Mucosa of rectum (tissue), 2 donors: Measurements from ENCODE around the gene COX20.

Source experiments
- H3K27ac ChIP-seq, 2 donors: one replicate each; pipeline ENCODE4 v1.7.0; 2013; ENCODE audit warnings: inconsistent platforms in 2 of 2, low read depth in 2 of 2, low read length in 2 of 2
- H3K27me3 ChIP-seq, 2 donors: one replicate each; pipeline ENCODE4 v1.7.0; 2013; ENCODE audit warnings: low read length in 2 of 2; ENCODE audit not compliant: control insufficient read depth in 2 of 2, insufficient read depth in 2 of 2
- H3K36me3 ChIP-seq, 2 donors: one replicate each; pipeline ENCODE4 v1.7.0; 2013; ENCODE audit warnings: low read length in 2 of 2; ENCODE audit not compliant: control insufficient read depth in 2 of 2, insufficient read depth in 2 of 2
- H3K4me1 ChIP-seq, 2 donors: one replicate each; pipeline ENCODE4 v1.7.0; 2013; ENCODE audit warnings: low read length in 2 of 2, mild to moderate bottlenecking in 1 of 2; ENCODE audit not compliant: control insufficient read depth in 2 of 2, insufficient read depth in 2 of 2
- H3K4me3 ChIP-seq, 2 donors: one replicate each; pipeline ENCODE4 v1.7.0; 2013; ENCODE audit warnings: low read length in 2 of 2
- H3K9ac ChIP-seq, 2 donors: one replicate each; pipeline ENCODE4 v1.7.0; 2013; ENCODE audit warnings: low read length in 2 of 2, low read depth in 1 of 2, mild to moderate bottlenecking in 1 of 2
- H3K9me3 ChIP-seq, 2 donors: one replicate each; pipeline ENCODE4 v1.7.0; 2013; ENCODE audit warnings: low read length in 2 of 2; ENCODE audit not compliant: control insufficient read depth in 2 of 2
- donor health status: healthy.
- donor health status: Normal muscosa, but diverticular disease.

Gene COX20

GRCh38 chr1:244850099-244850852, 14.8 kb downstream of the COX20 start:
- Histone ChIP-seq H3K4me3 (no peak overlapping the region), H3K9me3 (no peaks in the 10 kb centered on the region), H3K4me1 (no peaks in the 10 kb centered on the region), H3K9ac (no peak overlapping the region), H3K27me3 (no peaks in the 10 kb centered on the region), H3K27ac (no peak overlapping the region), H3K36me3 (peaks cover 57 to 59% of the 10 kb centered on the region in 2 donors)

- H3K4me3 ChIP-seq, result no peak overlapping the region
- H3K27me3 ChIP-seq, result no peaks in the 10 kb centered on the region
- no peak overlapping the region for H3K9ac ChIP-seq
These were observed 15.4 kb downstream of the COX20 start for GRCh38 chr1:244850896-244851295.

GRCh38 chr1:244851546-244852231, 16.2 kb downstream of the COX20 start:
- no peaks in the 10 kb centered on the region for H3K9me3 ChIP-seq
- H3K4me1 ChIP-seq, result no peaks in the 10 kb centered on the region
- no peak overlapping the region for H3K9ac ChIP-seq
- no peak overlapping the region for H3K4me3 ChIP-seq
- H3K36me3 ChIP-seq, result peaks cover 62 to 67% of the 10 kb centered on the region in 2 donors
- H3K27me3 ChIP-seq, result no peaks in the 10 kb centered on the region
- H3K27ac ChIP-seq, result no peak overlapping the region

More at GRCh38 chr1:244850896-244851295, 15.4 kb downstream of the COX20 start:
- Histone ChIP-seq H3K9me3 (no peaks in the 10 kb centered on the region), H3K27ac (no peak overlapping the region), H3K4me1 (no peaks in the 10 kb centered on the region), H3K36me3 (peaks cover 61 to 64% of the 10 kb centered on the region in 2 donors)

- Histone ChIP-seq H3K9ac (no peak overlapping the region), H3K4me1 (no peaks in the 10 kb centered on the region), H3K9me3 (no peaks in the 10 kb centered on the region), H3K27ac (no peak overlapping the region), H3K36me3 (peaks cover 68 to 69% of the 10 kb centered on the region in 2 donors), H3K27me3 (no peaks in the 10 kb centered on the region), H3K4me3 (no peak overlapping the region)
These were observed 17.2 kb downstream of the COX20 start for GRCh38 chr1:244852694-244853093.

- peaks cover 74 to 76% of the 10 kb centered on the region in 2 donors for H3K36me3 ChIP-seq
- H3K4me3 ChIP-seq, result no peak overlapping the region
- no peak overlapping the region for H3K27ac ChIP-seq
- H3K4me1 ChIP-seq, result no peaks in the 10 kb centered on the region
- no peak overlapping the region for H3K9ac ChIP-seq
- no peaks in the 10 kb centered on the region for H3K9me3 ChIP-seq
- no peaks in the 10 kb centered on the region for H3K27me3 ChIP-seq
These were observed 18.7 kb downstream of the COX20 start for GRCh38 chr1:244854166-244854565.

- Histone ChIP-seq H3K27me3 (no peaks in the 10 kb centered on the region), H3K9ac (no peak overlapping the region), H3K36me3 (peaks cover 76 to 81% of the 10 kb centered on the region in 2 donors), H3K4me1 (peaks cover under 1 to 2% of the 10 kb centered on the region in 2 donors), H3K9me3 (no peaks in the 10 kb centered on the region), H3K27ac (no peak overlapping the region), H3K4me3 (no peak overlapping the region)
These were observed 19.6 kb downstream of the COX20 start for GRCh38 chr1:244854865-244855578.

GRCh38 chr1:244857761-244858160, 22.3 kb downstream of the COX20 start:
- peaks cover 71 to 76% of the 10 kb centered on the region in 2 donors for H3K36me3 ChIP-seq
- H3K4me1 ChIP-seq, result peaks cover 18 to 23% of the 10 kb centered on the region in 2 donors
- H3K27me3 ChIP-seq, result no peaks in the 10 kb centered on the region
- no peak overlapping the region for H3K9ac ChIP-seq
- no peak overlapping the region for H3K4me3 ChIP-seq
- no peaks in the 10 kb centered on the region for H3K9me3 ChIP-seq
- H3K27ac ChIP-seq, result no peak overlapping the region

- Histone ChIP-seq H3K4me3 (no peak overlapping the region), H3K9me3 (no peaks in the 10 kb centered on the region), H3K27ac (no peak overlapping the region), H3K27me3 (no peaks in the 10 kb centered on the region), H3K4me1 (peaks cover 18 to 23% of the 10 kb centered on the region in 2 donors), H3K36me3 (peaks cover 68 to 72% of the 10 kb centered on the region in 2 donors), H3K9ac (no peak overlapping the region)
These were observed 22.9 kb downstream of the COX20 start for GRCh38 chr1:244858357-244858756.

GRCh38 chr1:244860078-244860477, 24.6 kb downstream of the COX20 start:
- no peaks in the 10 kb centered on the region for H3K27me3 ChIP-seq
- H3K9me3 ChIP-seq, result no peaks in the 10 kb centered on the region
- H3K4me1 ChIP-seq, result peaks cover 21 to 24% of the 10 kb centered on the region in 2 donors
- H3K4me3 ChIP-seq, result peak overlapping the region in 1 of 2 donors; percentile 92
- no peak overlapping the region for H3K9ac ChIP-seq
- H3K27ac ChIP-seq, result no peak overlapping the region
- peaks cover 59% of the 10 kb centered on the region in 2 donors for H3K36me3 ChIP-seq
